ENCODE data around the gene SELENOV. TPM values are rescaled to one million over a fixed set of nuclear protein-coding genes. Genes with fewer than 3 reads are reported as not detected.

The SELENOV gene
- polyA plus RNA-seq, 1 experiment, result not detected

DNA sequence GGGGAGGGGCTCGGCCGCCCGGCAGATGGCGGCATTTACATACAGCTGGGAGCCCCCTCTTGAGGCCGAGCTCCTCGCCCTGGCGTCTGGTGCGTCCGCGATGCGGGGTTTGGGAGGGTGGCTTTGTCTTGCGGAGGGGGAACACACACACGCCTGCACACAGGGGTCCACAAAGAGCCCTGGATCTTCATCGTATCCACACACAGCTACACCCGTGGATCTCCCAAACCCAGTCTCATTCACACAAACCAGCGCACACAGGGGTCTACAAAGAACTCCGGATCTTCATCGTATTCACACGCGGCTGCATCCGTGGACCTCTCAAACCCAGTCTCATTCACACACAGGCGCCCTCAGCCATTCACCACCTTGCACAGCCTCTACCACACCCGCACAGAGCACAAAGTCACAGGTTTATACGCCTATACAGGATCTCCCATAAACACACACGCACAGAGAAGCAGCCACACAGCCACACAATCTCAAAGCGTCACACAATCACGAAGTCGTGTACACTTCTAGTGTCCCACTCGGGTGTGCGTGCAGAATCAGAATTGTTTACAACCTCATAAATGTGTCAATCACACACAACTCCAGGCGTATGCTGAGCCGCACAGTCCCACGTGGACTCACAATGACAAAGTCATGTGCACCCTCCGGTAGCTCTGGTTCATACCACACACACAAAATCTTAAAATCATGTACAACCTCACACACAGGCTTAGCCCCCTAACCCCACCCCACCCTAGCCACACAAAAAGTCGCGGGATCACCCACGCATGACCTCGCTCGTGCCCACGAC lies 16.7 kb upstream of the SELENOV start:
- POLR2A ChIA-PET, result interaction anchor here (1.6 kb wide), 1 partner anchor 62 kb away, joined by 8 read pairs; the partner anchor contains the start of gene RPS16
- Histone ChIP-seq H3K27me3 (ENCODE audit: control insufficient read depth, insufficient read depth, low read length) (peaks cover 38% of the 10 kb centered on the region), H3K9me3 (ENCODE audit: control insufficient read depth, insufficient read depth, low read length) (peaks cover 3% of the 10 kb centered on the region; the same call in 1 of the 2 replicates), H3K27ac (ENCODE audit: low read depth, low read length) (no peak overlapping the region), H3K4me3 (ENCODE audit: low read depth, low read length) (peak overlapping the region; percentile 39)
- no peak for DNase-seq (ENCODE audit: low read depth, low spot score)
- CTCF ChIA-PET, result interaction anchor here (0.6 to 1.9 kb wide), 6 partner anchors 17 to 58 kb away, joined by 3 to 15 read pairs (median 4); partner anchors contain the start of genes EID2, EID2B and SELENOV
- TF ChIP-seq, protein P1, sequence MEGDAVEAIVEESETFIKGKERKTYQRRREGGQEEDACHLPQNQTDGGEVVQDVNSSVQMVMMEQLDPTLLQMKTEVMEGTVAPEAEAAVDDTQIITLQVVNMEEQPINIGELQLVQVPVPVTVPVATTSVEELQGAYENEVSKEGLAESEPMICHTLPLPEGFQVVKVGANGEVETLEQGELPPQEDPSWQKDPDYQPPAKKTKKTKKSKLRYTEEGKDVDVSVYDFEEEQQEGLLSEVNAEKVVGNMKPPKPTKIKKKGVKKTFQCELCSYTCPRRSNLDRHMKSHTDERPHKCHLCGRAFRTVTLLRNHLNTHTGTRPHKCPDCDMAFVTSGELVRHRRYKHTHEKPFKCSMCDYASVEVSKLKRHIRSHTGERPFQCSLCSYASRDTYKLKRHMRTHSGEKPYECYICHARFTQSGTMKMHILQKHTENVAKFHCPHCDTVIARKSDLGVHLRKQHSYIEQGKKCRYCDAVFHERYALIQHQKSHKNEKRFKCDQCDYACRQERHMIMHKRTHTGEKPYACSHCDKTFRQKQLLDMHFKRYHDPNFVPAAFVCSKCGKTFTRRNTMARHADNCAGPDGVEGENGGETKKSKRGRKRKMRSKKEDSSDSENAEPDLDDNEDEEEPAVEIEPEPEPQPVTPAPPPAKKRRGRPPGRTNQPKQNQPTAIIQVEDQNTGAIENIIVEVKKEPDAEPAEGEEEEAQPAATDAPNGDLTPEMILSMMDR (IDR thresholded peaks at IDR 0.05; ENCODE audit: low read depth, low read length), result peak; percentile 46

DNA sequence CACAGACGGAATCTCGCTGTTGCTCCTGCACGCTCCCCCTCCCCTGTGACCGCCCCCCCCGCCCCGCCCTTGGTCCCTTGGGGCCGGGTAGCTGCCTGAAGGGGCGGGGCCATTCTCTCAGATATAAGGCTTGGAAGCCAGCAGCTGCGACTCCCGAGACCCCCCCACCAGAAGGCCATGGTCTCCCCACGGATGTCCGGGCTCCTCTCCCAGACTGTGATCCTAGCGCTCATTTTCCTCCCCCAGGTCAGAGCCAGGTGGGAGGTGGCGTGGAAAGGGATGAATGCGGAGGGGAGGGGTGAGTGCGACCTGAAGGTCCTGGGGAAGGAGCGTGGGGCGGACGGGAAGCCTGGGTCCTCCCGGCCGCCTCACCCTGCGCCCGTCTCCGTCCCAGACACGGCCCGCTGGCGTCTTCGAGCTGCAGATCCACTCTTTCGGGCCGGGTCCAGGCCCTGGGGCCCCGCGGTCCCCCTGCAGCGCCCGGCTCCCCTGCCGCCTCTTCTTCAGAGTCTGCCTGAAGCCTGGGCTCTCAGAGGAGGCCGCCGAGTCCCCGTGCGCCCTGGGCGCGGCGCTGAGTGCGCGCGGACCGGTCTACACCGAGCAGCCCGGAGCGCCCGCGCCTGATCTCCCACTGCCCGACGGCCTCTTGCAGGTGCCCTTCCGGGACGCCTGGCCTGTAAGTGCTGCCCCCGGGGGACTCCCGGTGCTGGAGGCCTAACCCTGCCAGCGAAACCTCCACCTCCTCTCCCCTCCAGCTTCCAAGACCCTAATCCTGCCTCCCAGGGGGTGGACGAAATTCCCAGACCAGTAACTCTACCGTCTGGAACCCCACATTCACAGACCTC lies 15.9 kb upstream of the SELENOV start, which contains the start of gene DLL3:
Gene DLL3 (plus strand): TSS at position 150 of the 845 bp plus-strand sequence. CDS start 28 bp downstream, at position 178.
- H3K9me3 ChIP-seq (ENCODE audit: control insufficient read depth, insufficient read depth, low read length), result peaks cover 3% of the 10 kb centered on the region; the same call in 1 of the 2 replicates
- ChIA-PET CTCF (interaction anchor here (0.6 to 1.9 kb wide), 3 partner anchors 35 to 59 kb away, joined by 3 to 10 read pairs (median 4); partner anchors contain the start of gene EID2), POLR2A (interaction anchor here (1.6 kb wide), 1 partner anchor 63 kb away, joined by 8 read pairs; the partner anchor contains the start of gene RPS16)
- peaks cover 43% of the 10 kb centered on the region for H3K27me3 ChIP-seq (ENCODE audit: control insufficient read depth, insufficient read depth, low read length)
- DNase-seq (ENCODE audit: low read depth, low spot score), result no peak
- H3K4me3 ChIP-seq (ENCODE audit: low read depth, low read length), result peak within 1 kb of the TSS; percentile 39
- TF ChIP-seq, protein P1 (IDR thresholded peaks at IDR 0.05; ENCODE audit: low read depth, low read length), result no peak
- H3K27ac ChIP-seq (ENCODE audit: low read depth, low read length), result no peak within 1 kb of the TSS

DNA sequence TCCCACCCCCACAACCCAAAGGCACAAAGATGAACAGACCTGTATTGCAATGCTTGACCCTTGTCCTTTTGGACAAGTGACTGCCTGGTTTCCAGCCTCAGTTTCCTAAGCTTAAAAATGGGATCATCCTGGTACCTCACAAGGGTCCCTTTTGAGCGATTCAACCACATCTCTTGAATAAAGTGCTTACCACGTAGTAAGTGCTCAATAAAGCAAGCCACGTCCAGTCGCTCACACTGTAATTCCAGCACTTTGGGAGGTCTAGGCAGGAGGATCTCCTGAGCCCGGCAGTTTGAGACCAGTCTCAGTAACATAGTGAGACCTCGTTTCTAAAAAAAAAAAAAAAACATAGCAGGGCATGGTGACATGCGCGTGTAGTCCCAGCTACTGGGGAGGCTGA lies 15.0 kb upstream of the SELENOV start:
- ChIA-PET CTCF (no interaction called here), POLR2A (interaction anchor here (0.7 kb wide), 1 partner anchor 325 kb away, joined by 5 read pairs; no protein-coding TSS in a partner anchor)
- Histone ChIP-seq H3K27ac (ENCODE audit: low read depth, low read length) (no peak overlapping the region), H3K27me3 (ENCODE audit: control insufficient read depth, insufficient read depth, low read length) (peaks cover 50% of the 10 kb centered on the region), H3K4me3 (ENCODE audit: low read depth, low read length) (no peak overlapping the region), H3K9me3 (ENCODE audit: control insufficient read depth, insufficient read depth, low read length) (peaks cover 3% of the 10 kb centered on the region; the same call in 1 of the 2 replicates)
- TF ChIP-seq, protein P1 (IDR thresholded peaks at IDR 0.05; ENCODE audit: low read depth, low read length), result no peak
- DNase-seq (ENCODE audit: low read depth, low spot score), result no peak

DNA sequence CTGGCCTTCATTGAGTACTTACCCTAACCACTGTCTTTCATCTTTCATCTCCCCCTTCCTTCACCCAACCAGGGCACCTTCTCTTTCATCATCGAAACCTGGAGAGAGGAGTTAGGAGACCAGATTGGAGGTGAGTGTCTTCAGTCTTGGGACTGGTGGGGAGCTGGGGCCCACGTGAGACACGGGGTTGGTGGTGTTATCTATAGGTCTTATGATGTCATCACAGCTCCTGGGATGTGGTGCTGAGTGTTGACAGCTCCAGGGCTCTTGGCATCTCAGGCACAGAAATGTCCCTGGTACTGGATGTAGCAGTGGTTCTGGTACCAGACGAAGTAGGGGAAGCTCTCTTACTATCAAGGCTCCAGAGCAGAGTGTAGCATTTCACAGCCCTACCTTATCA lies 14.4 kb upstream of the SELENOV start:
- Histone ChIP-seq H3K4me3 (ENCODE audit: low read depth, low read length) (no peak overlapping the region), H3K27me3 (ENCODE audit: control insufficient read depth, insufficient read depth, low read length) (peaks cover 50% of the 10 kb centered on the region), H3K9me3 (ENCODE audit: control insufficient read depth, insufficient read depth, low read length) (peaks cover 3% of the 10 kb centered on the region; the same call in 1 of the 2 replicates), H3K27ac (ENCODE audit: low read depth, low read length) (no peak overlapping the region)
- no peak for DNase-seq (ENCODE audit: low read depth, low spot score)
- TF ChIP-seq, protein P1 (IDR thresholded peaks at IDR 0.05; ENCODE audit: low read depth, low read length), result no peak
- ChIA-PET CTCF (no interaction called here), POLR2A (no interaction called here)

Measured in AG04450 (cell line).